GM21528 (cell line): ENCODE measurements around the gene COL25A1.

Source experiments
- ATAC-seq: cut with Tn5 transposase; IDR thresholded peaks from one replicate; pipeline ENCODE4 v1.9.1; 2021; ENCODE audit warnings: mild to moderate bottlenecking, moderate library complexity; ENCODE audit not compliant: unreplicated experiment, low FRiP score

COL25A1 gene

DNA sequence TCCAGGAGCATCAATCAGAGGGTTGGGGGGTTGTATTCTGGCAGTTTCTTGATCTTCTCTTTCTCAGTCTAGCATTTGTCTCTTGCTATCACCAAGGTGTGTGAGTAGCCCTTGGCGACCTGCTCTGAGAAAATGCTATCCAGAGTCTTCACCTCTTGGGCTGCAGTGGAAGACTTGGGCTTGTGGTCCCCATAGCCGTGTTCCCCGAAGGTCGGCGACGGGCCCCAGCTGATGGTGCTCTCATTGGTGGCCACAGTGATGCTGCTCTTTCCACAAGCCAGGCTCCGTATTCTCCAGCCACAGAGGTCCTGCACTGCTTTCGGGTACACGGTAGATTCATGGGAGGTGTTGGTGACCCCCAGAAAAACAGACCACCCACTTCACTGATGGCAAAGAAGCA is 513.7 kb downstream of the COL25A1 start:
- ATAC-seq: no peak

DNA sequence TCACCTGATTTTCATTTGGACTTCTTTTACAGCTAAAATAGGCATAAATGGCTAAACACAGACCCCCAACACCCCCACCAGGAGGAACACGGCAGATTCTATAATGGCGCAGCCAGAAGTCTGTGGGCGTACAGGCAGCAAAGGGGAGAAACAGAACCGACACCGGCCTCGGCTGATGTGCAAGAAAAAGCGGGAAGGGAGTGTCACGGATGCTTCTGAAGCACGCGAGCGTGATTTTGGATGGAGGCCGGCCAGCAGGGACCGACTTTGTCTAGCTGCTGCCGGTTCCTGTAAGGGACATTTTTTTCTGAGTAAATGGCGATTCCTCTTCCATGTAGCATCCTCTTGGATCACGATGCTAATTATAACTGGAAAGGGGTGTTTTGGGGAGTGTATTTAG is 514.7 kb downstream of the COL25A1 start:
- no peak for ATAC-seq

DNA sequence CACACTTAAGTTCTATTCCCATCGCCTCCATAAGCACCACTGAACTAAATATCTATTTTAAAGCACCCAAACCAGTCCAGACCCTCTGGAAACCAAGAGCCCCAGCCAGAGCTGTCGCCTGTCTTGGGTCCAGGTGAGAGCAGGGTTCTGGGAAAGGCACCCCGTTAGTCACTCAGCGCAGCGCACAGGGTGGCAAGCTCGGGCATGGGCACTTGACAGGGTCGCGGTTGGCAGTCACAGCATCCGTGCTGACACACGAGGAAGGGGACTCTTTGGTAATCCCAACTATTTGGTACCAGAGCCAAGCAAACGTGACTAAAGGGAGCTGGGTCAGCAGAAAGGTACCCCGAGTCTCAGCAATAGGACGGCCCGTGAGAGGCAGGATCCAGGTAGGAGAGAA is 515.4 kb downstream of the COL25A1 start:
- ATAC-seq: no peak

DNA sequence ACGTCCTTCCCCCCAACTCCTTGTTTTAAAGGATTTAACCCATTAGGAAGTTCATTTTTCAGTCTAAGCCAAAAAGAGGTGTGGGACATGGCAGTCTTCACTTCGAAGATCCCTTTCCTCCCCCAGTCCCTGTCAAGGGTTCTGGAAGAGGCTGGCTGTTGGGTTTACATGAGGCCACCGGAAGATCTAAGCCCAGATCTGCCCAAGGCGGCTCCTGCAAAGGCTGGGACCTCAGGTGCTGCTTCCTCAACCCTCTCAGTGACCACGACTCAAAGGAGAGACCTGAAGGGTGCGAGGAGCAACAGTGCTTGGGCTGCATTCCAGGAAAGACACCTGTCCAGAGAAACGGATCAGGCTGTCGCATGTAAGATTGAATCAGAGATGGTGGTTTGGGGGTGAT is 516.1 kb downstream of the COL25A1 start:
- no peak for ATAC-seq

DNA sequence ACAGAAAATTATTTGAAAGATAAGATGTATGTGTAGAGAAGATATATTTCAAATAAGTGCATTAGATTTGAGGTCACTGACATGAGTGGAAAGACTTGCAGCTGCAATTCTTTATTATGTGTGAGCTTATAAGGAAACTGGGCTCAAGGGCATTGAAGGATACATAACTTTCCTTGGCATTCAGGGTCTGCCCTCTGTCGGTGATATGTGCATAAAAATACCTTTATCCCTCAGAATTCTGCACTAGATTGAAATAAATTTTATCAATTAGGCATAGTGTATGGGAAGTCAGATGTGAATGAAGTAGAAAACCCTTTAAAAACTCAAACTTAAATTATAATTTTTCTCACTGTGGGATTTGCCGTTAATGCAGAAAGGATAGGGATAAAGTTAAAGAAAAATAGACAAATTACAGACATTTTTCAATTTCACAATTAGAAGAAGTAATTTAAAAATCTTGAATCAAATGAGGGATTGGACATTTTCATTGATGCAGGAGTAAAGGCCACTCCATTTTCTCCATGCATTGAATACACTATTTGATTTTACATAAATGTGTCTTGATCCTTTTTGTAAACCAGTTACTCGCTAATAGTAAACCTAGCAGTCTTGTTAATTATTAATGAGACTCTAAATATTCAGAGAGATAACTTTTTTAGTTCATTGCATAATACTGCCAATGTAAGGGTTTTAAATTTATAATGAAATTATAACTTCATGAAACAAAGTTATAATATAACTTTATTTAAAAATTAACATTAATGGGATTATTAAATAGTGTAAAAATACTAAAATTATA is 518.6 kb downstream of the COL25A1 start:
- ATAC-seq: no peak

DNA sequence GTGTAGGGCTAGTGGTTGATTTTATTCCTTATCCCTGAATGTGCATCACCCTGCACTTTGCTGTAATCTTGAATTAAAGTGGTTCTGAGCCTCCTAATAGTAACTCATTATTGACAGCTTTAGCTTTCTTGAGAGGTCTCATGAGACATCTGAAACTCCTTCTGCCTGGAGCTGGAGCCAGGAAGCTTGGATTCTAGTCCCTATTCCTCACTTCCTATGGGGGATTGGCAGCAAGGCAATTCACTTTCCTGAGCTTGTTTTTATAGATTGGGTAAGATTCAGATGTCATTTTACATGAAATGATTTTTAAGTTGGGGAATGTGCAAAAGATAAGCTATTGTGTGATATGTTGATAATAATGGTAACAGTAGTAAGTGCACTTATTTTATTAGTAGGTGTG is 522.5 kb downstream of the COL25A1 start:
- ATAC-seq: no peak

DNA sequence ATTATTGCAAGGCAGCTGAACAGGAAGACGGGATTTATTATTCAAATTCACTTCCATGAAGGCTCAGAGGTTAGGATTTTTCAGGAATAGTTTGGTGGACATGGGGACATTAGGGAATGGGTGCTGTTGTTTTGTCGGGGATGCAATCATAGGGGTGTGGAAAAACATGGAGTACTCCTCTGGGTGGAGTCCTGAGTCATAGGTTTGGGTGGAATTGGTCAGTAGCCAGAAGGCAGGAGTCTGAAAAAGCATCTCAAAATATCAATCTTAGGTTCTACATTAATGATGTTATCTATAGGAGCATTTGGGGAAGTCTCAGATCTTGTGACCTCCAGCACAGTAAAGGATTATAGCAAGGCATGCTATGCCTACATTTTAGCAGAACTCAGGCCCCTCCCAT is 525.1 kb downstream of the COL25A1 start:
- ATAC-seq: no peak

DNA sequence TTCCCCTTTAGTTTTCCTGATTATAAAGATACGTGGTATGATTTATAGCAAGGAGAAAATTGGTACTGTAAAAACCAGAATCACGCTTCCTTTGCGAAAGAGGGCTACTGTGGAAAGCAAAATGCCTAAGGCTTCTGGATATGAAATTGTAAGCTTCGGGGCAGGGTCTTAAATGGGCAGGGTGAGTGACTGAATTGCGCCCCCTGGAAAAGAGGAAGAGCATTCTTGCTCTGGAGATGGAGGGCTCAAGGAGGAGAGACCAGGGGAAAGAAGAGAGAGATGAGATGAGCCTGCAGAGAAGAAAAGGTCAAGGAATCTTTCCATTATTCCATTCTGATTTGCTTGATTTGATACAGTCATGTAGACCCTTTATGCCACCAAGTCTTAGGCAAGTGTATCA is 526.5 kb downstream of the COL25A1 start:
- ATAC-seq: no peak

DNA sequence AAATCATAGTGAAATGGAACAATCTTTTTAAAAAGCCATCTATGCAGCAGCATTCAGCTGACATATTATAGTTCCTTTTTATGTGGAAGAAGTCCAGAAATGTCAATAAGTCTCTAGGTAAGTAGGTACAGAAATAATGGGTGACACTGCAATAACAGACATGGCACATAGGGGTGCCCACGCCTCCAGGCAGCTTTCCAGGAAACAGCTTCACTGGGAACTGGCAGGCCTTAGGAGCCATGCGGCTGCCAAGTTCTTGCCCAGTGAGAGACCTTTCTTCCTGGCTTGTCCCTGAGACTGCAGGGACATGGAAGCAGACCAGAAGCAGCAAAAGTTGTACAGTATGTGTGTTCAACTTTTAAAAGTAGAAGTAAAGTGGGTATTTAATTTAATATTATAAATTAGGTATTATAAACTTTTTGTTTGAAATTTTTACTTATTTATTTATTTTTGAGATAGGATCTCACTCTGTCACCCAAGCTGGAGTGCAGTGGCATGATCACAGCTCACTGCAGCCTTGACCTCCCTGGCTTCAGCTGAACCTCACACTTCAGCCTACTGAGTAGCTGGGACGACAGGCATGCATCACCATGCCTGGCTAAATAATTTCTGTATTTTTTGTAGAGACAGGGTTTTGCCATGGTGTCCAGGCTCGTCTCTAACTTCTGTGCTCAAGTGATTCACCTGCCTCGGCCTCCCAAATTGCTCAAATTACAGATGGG is 527.5 kb downstream of the COL25A1 start:
- no peak for ATAC-seq

DNA sequence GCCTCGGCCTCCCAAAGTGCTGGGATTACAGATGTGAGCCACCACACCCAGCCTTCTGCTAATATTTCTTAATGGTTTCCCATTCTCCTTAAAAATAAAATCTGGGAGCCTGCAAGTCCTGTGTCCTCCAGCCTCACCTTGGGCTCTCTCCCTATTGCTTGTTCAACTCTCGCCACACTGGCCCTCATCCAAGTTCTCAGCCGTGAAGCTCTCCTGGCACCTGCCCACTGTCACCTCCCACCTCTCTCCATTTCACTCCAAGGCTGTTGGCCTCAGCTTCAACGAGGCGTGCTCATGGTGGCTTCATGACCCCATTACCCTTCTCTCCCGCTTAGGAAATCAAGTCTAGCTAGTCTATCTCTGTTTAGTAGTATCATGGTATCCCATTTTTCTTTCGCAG is 530.1 kb downstream of the COL25A1 start:
- no peak for ATAC-seq

DNA sequence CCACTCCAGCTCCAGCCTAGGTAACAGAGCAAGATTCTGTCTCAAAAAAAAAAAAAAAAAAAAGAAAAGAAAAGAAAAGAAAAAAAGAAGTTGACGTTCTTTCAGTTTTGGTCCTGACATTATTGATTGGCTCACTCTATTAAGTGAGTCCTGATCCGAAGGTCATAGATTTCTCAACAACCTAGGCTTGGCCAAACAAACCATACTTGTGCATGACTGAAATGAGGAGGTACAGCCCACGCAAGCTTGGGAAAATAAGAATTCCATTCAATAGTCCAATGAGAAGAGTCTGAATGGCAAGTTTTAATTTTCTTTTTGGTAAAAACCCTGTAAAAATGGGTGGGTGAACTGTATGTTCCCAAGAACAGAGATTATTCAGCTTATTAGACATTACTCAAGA is 536.4 kb downstream of the COL25A1 start:
- no peak for ATAC-seq

DNA sequence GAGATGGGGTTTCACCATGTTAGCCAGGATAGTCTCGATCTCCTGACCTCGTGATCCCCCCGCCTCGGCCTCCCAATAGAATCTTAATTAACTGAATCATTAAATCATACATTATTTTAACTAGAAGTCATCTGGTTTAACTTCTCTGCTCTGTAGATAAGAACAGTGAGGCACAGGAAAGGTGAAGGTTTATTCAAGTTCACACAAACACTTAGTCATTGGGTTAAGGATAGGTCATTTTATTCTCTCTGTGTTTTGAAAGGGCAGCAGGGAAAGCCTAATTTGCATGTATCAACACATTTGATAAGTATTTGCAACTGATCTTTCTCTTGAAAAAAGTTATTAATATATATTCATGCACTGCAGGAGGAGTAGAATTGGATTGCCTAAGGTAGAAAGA is 538.5 kb downstream of the COL25A1 start:
- no peak for ATAC-seq

DNA sequence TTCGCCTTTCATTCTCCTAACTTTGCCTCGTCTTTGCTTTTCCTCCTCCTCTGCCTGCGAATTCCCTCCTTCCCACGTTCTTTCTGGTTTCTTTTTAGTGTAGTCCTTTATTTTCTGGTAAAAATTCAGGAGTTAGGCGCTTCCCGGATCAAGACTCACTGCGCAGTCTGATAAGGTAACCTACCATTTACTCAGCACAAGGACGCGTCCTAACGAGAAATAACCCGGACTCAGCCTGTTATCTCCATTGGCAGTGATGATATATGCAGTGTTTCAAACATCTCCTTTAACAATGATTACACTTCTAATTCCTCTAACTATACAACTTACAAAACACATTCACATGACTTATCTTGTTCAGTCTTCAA is 539.2 kb downstream of the COL25A1 start:
- ATAC-seq: no peak

DNA sequence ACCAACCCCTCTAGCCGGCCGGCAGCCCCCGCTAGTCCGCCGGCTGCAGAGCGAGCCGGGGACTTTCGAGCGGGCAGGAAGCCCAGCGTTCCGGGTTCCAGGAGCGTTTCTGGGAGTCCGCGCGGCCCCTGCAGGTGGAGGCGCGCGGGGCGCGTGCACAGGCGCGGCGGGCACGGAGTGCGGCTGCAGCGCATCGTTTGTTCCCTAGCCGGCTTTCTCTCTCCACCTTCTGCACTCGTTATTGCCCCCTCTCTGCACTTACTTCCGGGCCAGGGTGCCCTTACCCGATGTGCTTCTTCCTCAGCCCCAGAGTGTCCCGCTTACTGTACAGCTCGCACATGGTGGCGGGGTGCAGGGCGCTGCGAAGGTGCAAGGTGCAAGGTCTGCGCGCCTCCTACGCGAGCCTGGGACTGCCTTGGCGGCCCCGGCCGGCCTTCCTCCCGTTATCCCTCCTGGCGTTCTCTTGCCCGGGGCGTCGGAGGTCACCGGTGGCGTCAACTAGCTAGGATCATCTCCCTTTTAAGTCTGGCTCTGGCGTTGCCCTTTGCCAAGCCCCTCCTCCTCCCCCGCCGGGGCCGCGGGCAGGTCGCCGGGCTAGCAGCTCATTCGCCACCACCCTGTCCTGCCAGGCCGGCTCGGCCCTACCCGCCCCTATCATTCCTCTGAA is 539.8 kb downstream of the COL25A1 start, which contains the start of gene ETNPPL:
Gene ETNPPL, minus strand, starts transcription at position 495 of the 667 bp plus-strand sequence. Its CDS starts 155 bp downstream, at position 340.
- no peak for ATAC-seq
